Left colon (tissue), 2 donors: ENCODE results near the gene FHL2. TPM values are rescaled to one million over a fixed set of nuclear protein-coding genes. Genes with fewer than 3 reads are reported as not detected.
"Not testable (repeated sequence)": the region's sequence is repeated elsewhere in the genome, so short reads cannot be mapped to it uniquely, and the experiment has no call there.

Source experiments
- ATAC-seq: fragments of 200-7000 bp; cut with Tn5 transposase; one replicate; pipeline ENCODE4 v1.9.1; 2020; ENCODE audit warnings: mild to moderate bottlenecking, moderate library complexity
- DNase-seq, 2 donors: peaks; one replicate each; pipeline ENCODE4 v3.0.0-alpha.2; 2020
- intact Hi-C, 2 donors: fragments of 100-400 bp; cut with DNase I in 1 of 2; cut with micrococcal nuclease in 1 of 2; formaldehyde crosslinking; loops; one replicate each; pipeline versions ENCODE4 v1.11.2 to v1.14.0; 2022; cut with DNase I, micrococcal nuclease
- total RNA-seq, 2 donors: library from RNA; stranded (reverse); fragmentation: NEBNext Ultra II Directional; extraction: Animal tissue kit (Norgen Biotek cat#: 25700); gene quantifications; one replicate each; pipeline ENCODE4 v1.2.1, GENCODE V29; 2021
- donor health status: DM: no; HTN: no; CAD: no.
- donor health status: DM: yes; HTN: yes; CAD: no.

Gene FHL2
- total RNA-seq, 2 donors from 2014 or later, result 94.2 to 133 TPM

DNA sequence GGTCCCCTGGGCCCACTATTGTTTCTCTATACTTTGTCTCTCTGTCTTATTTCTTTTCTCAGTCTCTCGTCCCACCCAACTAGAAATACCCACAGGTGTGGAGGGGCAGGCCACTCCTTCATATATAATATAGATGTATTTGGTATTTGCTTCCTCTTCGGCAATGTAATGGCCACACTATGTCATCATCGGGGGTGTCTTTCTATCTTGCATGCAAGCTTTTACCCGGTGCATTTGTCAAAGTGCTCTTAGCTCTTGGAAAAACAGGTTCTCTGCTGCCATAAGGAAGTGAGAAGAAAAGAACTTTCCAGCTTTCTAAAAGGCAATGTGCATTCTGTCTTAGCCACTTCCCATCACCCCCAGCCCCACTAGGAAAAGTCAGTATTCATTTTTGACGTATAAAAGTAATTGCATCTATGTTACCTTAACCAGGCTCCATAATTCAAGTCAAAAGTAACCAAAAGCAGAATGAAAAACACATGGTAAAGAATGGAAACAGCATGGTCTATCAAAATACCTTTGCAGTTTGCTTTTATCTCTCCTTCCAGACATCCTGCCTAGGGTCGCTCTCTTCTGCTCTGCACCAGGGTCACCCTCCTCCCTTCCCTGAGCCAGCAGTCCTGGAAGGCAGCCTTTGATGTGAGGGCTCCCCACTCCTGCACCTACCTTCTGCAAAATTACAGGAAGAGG lies 27.2 kb upstream of the FHL2 start:
- intact Hi-C loops, result no loop called here
- ATAC-seq (peak; percentile 81), DNase-seq (no peak)

DNA sequence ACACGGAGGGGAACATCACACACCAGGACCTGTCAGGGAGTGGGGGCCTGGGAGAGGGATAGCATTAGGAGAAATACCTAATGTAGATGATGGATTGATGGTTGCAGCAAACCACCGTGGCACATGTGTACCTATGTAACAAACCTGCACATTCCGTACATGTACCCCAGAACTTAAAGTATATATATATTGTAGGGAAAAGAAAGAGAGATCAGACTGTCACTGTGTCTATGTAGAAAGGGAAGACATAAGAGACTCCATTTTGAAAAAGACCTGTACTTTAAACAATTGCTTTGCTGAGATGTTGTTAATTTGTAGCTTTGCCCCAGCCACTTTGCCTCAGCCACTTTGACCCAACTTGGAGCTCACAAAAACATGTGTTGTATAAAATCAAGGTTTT lies 26.0 kb upstream of the FHL2 start:
- DNase-seq, intact Hi-C loops, ATAC-seq: not testable (repeated sequence)

DNA sequence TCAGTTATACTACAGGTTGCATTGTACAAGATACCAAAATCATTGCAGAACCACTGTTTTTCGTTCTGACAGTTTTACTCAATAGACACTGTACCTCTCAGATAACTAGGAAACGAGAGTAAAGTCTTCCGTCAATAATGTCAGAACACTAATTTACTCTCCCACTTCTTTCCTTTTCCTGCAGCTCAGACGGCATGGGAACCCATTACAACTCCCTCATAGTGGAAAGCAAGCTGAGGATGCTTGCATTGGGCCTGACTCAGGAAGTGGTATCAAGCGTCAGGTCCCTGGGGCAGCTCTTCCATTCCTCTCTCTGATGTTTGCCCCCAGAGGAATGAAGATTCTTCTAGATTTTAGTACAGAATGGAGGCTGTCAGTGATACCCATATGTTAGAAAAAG lies 23.9 kb upstream of the FHL2 start:
- intact Hi-C loops, result no loop called here
- DNase-seq (no peak), ATAC-seq (no peak)

DNA sequence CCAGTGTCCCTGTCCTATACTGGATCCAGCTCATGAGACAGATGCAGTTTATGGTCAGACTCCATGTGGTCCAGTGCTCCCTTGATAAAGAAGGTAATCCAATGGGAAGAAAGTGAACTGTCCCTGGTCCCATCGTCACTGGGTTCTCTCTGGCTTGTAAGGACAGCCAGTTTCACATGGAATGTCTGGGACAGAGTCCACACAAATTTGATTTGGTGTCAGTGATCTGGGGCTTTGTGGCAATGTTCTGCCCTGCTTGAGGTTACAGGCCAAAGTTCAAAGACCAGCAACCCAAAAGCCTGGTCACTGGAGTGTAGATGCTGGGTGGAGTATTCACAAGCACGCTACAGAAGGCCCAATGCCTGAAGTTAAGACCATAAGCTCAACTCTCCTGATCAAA lies 22.2 kb upstream of the FHL2 start:
- intact Hi-C loops, result no loop called here
- peak; percentile 18 for ATAC-seq
- DNase-seq, result no peak

DNA sequence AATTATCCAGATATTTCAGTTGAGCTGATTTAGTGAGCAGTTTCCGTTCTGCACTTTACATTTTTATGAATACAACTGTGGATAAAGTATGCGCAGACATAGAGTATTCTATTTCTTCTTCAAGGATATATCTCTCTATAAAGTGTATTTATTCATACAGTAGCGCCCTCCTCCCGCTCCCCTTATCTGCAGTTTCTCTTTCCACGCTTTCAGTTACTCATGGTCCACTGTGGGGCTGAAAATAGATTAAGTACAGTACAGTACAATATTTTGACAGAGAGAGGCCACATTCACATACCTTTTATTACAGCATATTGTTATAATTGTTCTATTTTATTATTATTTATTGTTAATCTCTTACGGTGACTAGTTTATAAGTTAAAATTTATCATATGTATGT lies 19.7 kb upstream of the FHL2 start:
- DNase-seq (no peak), ATAC-seq (no peak)
- intact Hi-C loops, result no loop called here

DNA sequence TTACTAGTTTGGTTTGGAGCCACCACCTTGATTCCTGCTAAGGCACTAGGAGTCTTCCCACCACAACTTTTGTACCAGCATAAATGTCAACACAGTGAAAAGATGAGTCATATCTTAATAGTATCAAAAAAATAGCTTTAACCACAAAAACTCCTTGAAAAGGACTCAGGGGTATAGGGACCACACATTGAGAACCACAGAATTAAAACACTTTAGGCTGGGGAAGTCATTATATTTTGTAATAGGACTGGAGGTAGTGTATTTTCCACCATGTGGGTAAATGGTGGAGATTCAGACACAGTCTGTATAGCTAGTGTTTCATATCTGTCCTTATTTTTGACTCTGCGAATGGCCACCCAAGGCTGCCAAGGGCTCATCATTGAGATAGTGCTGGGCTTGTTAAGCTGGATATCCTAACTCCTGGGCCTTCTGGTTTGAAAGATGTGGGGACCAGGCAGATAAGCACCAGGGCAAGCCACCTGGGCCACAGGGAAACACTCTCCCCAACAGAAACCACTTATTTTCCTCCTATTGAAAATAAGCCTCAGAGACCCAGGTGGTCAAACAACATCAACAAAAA lies 19.1 kb upstream of the FHL2 start:
- DNase-seq, result no peak
- intact Hi-C loops, result no loop called here
- no peak for ATAC-seq

DNA sequence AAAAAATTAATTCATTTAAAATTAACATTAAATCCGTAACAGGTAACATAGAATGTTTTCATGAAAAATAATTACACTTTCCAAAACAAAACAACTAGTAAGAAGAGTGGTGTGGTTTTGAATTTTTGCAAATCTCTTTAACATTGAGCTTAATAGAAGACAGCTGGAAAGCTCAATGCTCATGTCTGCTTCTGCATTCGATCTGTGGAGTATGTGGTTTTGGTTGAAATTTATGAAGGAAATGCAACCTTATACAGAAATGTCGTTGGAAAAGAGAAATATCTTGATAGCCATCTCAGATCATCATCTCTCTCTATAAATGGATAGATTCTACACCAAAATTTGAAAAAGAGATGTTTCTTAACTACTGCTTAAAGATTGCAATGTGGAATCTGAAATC lies 17.3 kb upstream of the FHL2 start:
- intact Hi-C loops, result no loop called here
- ATAC-seq, result no peak

DNA sequence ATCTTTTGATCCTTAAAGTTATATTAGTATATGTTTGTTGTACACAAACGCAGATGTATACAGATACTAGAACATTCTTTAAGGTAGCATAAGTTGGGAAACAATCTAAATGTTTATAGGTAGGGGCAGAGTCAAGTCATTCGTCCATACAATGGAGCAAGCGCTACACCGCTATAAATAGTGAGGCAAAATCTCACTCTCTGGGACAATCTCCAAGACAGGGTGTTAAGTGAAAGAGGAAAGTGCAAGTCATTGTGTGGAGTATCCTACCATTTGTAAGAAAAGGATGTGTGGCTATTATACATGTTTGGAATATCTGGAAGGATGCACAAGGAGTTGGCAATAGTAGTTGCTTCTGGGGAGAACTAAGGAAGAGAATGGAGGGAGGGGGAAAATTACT lies 16.2 kb upstream of the FHL2 start:
- intact Hi-C loops, result no loop called here
- ATAC-seq, result no peak
- no peak for DNase-seq

More for the DNA sequence above, 17.3 kb upstream of the FHL2 start:
- no peak for DNase-seq

DNA sequence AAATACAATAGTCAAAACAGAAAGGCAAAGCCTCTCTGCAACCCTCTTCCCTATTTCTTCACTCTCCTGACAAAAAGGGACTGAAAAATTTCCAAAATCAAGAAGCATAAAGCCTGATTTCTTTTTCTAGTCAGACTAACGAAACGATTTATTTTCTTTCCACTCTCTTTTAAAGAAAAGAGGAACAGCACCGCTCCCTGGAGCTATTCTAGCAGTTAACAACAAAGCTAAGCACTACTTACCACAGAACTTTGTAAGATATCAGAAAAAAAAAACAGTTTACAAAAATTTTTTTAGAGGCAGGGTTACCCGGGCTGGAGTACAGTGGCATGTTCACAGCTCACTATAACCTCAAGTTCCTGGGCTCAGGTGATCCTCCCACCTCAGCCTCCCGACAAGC lies 14.4 kb upstream of the FHL2 start:
- intact Hi-C loops, result no loop called here
- ATAC-seq (no peak), DNase-seq (no peak)

DNA sequence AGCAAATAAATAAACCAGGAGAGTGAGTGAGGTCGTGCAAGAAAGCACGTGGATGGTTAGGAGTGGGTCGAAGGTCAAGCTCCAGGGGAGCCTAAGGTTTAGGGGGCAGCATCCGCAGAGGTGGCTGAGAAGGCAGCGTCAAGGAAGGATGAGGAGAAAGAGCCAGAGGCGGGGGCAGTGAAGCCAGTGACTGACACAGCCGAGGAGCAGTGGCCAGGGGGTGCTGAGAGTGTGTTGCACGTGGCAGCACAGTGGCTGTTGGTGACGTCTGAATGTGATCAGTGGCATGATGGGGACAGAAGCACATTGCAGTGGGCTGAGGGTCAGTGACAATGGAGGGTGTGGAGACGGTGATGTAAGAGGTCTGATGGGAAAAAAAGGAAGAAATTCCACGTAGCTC lies 13.7 kb upstream of the FHL2 start:
- intact Hi-C loops, result no loop called here
- ATAC-seq (no peak), DNase-seq (no peak)

DNA sequence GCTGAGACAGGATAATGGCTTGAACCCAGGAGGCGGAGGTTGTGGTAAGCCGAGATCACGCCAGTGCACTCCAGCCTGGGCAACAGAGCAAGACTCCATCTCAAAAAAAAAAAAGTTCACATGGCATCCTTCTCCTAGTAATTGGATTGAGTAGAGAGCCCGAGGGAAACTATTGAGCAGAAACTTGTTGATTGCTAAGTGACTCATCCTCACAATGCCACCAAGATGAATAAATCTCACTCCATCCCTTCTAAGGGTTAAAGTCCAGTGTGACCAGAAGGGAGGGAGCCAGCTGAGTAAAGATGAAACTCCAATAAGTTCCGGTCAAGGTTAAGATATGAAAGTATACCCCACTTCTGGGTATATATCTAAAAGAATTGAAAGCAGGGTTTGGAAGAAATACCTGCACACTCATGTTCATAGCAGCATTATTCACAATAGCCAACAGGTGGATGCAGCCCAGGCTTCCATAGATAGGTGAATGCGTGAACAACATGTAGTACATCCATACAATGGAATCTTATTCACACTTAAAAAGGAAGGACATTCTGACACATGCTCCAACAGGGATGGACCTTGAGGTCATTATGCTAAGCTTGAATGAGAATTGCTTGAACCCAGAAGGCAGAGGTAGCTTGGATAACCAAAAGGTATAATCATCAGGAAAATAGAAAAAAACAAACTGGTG lies 13.0 kb upstream of the FHL2 start:
- ATAC-seq (peak; percentile 89), DNase-seq (no peak)
- intact Hi-C loops, result no loop called here

DNA sequence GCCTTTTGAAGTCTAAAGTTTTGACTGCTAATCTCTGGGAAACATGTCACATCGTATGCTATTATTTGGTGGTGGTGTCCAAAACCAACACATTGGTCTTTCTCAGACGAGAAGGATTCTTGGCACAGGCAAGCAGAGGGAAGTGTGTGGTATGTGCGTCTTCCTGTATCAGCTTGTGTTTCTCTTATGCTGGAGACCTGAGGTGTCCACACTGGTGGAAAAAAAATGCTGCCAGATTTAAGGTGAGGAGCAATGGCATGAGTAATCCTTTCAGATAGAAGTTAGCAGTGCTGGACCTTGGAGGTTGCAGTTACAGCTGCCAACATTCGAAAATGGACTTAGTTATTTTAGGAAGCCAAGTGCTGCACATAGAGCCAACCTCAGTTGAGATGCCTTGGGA lies 11.7 kb upstream of the FHL2 start:
- DNase-seq (no peak), ATAC-seq (no peak)
- intact Hi-C loops, result no loop called here

DNA sequence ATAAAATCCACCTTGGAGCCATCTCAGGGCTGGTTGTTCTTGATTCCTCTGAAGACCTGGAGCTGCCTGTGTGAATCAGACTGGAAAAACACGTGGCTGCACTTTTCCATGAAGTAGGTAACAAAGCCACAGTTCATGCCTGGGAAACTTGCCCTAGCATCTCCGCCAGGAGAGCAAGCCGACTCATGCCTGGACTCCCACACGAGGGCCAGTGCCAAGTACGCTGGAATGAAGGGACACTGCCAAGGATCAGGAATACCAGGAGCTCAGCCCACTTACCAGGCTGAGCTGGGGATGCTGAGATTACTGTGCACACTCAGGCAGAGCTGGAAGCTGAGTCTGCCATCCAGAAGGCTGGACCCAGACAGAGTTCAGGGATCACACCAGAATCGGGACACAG lies 10.9 kb upstream of the FHL2 start:
- ATAC-seq (no peak), DNase-seq (peak in 1 of 2 donors; percentile 57)
- intact Hi-C loops, result no loop called here

DNA sequence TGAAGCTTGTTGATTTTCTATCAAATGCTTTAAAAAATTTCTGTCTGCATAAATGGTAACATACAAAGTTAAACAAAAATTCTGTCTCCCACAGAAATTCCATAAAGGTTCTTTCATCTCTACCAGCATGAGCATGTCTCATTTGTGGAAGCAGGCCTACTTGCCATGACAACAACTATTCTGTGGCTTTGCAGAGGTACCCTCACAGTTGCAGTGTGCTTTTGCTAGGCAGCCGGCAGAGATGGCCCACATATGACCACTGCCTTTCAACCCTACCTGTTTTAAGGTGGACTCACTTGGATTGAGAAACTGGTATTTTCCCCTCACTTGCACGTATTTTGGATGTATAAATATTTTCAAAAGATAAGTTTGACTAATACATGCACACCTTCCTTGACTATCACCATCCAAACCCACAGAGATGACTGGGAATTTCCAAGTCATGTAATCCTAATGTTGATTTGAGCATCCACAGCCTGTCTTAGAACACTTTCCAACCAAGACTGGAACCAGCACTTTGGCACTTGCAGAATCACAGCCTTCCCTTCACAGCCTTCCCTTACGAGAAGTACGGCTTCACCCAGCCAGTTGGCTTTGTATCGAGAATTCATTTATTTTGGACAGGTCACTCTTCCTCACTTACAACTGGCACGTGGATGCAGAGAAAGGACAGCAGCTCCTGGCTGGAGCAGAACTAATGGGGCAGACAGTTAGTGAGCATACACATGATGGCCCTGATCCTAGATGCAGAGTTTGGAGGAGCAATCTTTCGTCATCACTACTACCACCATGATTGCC lies 9.3 kb upstream of the FHL2 start:
- DNase-seq, result no peak
- ATAC-seq, result no peak
- intact Hi-C loops, result no loop called here

DNA sequence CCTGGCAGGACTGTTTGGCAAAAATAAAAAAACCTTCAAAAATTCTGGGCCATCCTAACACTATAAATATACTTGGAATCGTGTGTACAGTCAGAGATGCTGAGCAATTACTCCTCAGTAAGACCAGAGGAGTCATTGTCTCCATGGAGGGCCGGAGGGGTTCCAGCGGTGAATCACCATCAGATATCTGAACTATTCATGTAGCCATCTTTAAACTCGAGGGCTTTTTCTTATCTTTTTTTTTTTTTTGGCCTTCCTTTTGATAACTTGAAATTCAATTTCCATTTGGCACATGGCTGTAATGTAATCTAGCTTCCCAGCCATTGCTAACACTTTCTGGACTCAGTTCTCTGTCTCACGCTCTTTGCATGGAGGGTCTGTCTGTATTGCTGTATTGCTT lies 7.4 kb upstream of the FHL2 start:
- ATAC-seq, result no peak
- intact Hi-C loops, result no loop called here

DNA sequence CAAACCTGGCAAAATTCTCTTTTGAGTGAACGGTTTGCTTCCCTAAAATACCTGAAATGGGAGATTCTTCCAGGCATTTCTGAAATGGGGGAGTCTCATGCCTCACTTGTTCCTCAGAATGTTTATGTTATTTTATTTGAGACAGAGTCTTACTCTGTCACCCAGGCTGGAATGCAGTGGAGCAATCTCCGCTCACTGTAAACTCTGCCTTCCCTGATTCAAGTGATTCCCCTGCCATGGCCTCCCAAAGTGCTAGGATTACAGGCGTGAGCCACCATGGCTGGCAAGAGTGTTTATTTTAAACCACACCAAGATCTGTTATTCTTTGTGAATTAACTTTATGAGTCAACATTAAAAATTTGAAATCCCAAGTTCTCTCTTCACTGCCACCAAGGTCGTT lies 6.4 kb upstream of the FHL2 start:
- ATAC-seq (no peak), DNase-seq (no peak)
- intact Hi-C loops, result no loop called here

More for the DNA sequence above, 7.4 kb upstream of the FHL2 start:
- no peak for DNase-seq

DNA sequence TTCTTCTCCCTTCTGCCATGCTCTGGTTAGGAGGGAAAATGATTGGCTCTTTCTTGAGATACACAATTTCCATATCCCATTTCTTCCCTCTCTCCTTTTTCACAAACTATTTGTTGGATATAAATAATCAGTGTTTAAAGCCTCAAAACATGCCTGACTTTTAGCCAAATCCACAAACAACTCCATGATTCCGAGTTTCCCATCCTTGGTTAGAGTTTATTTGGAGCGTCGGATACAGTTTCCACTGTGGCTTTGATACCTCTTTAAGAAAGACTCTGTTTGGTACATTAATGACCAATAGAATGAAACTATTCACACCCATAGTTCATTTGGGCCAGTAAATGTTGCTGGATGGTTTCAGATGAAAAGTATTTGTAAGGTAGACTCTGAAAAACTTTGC lies 5.9 kb upstream of the FHL2 start:
- intact Hi-C loops, result no loop called here
- ATAC-seq (no peak), DNase-seq (no peak)

DNA sequence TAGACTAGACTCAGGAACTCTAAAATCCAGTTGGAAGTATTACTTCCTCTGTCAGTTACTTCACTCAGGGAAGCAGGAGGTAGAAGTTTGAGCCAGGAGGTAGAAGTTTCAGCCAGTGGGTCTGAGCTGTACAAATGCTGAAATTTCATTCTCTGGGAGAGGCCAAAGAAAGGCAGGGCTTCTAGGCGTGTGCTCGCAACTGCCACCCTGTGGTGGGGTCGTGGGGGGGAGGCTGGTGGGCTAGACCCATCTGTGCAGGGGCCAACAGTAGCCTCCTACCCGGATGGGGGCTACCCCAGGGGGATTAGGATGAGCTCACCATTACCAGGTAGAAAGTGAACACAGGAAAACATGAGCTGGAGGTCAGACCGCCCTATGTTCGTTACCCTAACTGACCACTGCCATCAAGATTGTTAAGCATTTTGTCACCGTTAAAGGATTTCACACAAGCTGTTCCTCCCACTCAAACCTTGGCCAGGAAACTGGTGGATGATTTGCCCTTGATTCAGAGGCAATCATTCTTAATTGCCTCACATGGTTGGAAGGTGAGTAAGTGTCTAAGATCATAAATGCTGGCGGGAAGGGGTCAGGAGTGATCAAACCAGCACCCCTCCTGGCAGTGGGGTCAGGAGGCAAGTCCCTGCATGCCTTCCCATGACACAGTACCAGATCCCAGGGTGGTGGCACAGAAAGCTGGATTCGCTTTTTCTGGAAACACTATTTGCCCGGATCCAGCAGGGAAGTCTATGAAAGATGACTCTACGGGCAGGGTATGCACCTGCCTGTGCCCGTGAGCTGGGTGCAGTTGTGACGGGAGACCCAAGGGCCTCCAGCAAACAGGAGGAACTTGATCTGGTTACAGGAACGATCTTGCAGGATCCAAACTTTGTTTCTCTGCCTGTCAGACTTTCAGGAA lies 5.2 kb upstream of the FHL2 start:
- DNase-seq (peak; percentile 47 to 75), ATAC-seq (peak; percentile 83)
- intact Hi-C loops, result no loop called here
